GM19452 (cell line): ENCODE data around the gene SPON1.

Source experiments
- ATAC-seq: cut with Tn5 transposase; IDR thresholded peaks from one replicate; pipeline ENCODE4 v1.9.1; 2021; ENCODE audit not compliant: unreplicated experiment

The SPON1 gene

DNA sequence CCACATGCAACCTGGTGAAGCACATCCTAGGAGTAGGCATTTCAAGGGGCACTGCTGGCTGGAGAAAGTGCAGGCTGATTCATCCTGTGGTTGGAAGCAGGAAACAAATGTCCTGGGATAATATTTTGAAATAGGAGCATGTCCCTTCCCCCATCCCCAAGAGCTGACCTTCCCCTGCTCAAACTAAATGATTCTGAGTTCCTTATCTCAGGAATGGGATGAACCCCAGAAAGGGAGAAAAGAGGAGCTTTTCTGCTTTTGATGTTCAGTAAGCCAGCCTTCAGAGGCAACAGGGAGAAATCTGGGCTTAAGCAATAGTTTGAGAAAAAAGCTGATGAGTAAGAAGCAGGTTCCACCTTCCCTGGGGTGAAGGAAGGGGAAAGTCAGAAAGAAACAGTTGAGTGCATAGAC lies 19.5 kb upstream of the SPON1 start:
- no peak for ATAC-seq

DNA sequence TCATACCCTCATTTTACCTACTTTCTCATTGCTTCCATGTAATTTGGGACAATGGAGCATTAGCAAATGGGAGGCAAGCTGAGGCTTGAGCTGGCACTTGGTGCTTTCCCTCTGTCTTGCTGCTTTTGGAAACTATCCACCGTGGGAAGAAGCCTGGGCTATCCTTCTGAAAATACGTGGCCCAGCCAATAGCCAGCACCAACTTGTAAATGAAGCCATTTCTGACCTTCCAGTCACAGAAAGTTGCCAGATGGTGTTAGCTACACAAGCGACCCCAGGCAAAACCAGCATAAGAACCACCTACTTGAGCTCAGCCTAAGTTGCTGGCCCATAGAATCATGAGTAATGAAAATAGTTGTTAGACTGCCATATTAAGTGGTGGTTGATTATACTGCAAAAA lies 18.5 kb upstream of the SPON1 start:
- no peak for ATAC-seq

DNA sequence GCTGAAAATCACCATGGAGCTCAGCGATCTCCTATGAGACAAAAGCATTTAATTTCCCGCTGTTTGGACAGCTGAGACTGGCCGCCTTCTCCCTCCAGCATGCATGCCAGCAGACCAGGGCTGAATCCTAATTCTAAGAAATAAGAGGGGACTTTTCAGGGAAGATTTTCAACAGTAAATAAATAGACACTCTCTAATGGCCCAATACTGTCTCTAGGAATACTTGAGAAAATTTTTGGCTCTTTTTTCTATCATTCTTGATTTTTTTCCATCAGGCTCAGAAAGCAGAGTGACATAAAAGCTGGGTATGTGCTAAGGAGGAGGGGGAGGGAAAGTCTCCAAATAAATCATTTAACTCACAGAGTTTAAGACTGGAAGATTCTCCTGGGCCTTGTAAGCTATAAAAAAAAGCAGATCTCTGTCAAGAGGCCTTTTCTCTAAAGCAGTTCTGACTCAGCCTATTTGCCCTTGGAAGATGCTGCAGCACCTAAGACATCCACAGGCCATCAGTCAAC lies 17.6 kb upstream of the SPON1 start:
- ATAC-seq, result no peak

DNA sequence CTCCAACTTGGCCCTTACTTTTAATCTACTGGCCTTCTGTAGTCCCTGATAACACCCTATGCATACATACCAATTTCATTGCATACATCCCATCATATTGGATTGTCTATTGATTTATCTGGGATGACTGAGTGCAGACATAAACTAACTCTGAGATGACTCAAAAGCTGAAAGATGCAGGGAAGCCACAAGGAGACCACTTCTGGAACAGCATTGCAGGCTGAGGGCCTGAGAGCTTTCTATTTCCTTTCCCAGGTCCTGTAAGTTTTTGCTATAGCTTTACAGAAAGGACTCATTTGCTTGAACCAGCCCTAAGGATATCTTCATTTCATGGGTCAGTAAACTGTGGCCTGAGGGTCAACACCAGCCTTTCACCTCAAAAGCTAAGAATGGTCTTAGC lies 15.1 kb upstream of the SPON1 start:
- no peak for ATAC-seq

DNA sequence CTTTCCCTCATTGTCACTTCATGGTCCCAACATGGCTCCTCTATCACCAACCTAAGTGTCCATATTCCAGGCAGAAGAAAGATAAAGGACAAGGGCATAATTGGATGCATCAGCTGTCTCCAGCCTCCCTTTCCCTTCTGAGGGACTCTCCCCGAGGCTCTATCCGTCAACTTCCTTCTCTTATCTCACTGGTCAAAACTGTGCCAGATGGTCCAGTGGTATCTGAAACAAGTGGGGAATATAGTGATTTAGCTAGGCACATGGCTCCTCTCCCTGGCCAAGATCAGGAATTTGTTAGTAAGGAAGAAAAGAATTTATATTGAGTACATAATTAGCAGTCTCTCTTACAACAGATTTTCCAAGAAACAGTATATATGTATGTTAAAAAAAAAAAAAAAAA lies 12.6 kb upstream of the SPON1 start:
- no peak for ATAC-seq

DNA sequence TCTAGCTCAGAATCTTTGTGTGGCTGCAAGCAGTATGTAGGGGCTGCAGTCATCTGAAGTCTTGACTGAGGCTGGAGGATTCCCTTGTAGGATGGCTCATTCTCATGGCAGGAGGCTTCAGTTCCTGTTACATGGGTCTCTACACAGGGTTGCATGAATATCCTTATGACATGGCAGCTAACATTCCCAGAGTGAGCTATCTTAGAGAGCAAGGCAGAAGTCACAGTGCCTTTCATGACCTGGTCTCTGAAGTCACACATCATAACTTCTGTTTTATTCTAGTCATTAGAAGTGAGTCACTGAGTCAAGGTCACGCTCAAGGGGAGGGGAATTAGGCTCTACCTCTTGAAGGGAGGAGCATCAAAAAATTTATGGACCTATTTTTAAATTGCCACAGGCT lies 10.3 kb upstream of the SPON1 start:
- no peak for ATAC-seq

DNA sequence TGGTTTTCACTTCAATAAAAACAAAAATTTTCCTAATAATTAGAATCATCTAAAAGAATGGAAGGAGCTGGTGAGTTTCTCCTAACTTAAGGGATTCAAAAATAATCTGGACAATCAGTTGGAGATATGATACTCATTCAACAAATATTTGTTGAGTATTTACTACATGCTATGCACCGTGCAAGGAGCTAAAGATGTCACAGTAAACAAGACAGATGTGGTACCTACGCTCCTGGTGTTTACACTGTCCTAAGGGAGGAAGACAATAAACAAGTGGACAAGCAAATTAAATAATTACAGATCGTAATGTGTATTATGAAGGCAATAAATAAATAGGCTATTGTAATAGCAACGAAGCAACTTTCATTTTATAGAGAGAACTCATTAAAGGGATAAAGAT lies 9.9 kb upstream of the SPON1 start:
- ATAC-seq, result no peak

DNA sequence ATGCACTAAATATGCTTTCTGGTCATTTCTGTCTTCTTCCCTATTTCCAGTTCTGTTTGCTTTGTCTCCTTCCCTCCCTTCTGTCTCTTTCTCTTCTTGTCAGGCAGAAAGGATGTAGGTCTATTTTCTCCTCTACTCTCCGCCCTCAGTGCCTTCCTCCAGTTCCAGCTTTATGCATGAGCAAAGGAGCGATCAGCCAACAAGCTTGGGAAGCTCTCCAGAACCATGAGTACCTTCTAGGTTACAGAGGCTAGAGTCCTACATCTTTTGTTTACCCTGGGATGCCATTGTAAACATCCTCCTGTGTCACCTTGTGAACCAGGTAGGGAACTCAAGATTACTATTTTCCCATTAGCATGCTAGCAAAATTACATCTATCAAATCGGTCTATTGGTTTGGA lies 7.9 kb upstream of the SPON1 start:
- ATAC-seq, result no peak

DNA sequence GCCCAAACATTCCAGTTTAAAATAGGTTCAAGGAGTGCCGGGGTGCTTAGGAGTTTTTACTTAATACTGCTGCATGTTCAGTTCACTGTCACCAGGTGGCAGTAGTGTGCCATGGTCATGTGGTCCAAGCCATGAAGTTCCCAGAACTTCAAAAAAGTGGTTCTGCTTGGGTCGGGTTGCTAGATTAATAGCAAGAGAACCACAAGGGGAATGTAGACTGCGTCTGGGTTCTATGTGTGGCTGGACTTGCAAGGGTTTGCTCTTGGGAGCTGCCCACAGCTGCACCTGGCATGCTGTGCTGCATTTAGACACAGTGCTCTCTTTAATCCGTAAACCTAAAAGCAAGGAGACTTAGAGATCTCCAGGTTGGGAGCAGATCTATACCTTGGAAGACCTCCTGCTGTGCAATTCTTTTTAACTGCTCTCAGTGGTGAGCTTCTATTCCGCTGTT lies 6.5 kb upstream of the SPON1 start:
- no peak for ATAC-seq

DNA sequence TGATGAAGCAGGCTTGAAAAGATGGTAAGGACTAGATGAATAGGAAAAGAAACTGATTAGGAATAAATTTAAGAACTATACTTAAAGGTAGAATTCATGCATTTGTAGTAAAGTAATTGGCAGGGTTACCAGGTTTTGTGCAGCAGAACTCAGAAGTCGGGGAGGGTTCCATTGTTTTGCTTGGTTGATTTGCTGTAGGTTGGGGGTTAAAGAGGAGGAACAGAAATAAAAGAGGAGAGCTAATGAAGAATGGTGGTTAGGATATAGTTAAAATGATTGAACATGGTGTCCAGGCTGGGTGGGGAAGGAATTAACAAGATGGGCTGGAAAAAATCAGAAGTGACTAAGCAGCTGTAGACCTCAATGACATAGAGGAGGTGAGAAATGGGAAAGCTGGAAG lies 5.5 kb upstream of the SPON1 start:
- no peak for ATAC-seq

DNA sequence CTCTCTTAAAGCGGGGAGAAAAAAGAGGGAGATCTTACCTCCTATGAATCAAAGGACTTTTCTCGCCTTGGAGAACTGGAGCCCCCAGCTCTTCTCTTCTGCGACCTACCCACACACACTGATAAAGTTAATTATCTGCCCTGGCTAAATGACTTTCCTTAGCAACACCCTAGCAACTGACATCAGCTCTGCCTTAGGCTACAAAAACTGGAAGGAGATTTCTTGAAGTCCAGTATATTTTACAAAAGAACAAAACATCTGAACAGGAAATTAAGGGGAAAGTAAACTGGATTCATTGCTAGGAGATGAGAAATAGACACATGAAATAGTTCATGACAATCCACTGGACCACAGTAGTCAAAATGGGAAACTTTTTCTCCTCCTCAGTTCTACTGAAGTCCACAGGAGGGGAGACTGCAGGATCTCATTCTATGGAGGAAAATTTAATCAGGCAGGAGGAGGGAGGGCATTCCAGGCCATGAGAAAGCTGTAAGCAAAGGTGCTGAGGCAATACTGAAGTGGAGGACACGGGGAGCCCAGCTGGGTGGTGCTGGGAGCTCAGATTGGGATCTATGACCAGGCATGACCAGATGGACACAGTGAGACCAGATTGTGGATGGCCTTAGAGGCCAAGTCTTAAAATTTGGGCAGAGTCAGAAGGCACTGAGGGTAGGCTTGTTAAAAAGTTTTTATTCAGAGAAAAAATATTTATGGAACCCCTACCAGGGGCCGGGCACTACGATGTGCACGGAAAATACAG lies 3.7 kb upstream of the SPON1 start:
- ATAC-seq, result no peak

DNA sequence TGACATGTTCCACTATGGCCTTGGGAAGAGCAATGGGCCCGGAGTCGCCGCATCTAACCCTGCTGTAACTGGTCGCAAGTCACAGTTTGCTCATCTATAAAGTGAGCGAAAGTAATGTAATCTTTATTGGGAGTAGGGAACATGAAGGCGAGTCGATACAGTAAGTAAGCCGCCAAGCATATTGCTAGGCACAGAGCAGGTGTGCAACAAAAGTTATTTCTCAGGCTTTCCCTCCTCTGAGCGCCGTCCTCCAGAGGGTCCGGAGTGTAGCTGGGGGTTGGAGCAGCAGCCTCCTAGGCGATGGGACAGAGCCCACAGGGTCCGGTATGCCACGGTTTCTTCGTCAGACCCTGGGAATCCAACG lies 343 bp upstream of the SPON1 start:
- ATAC-seq, result no peak

DNA sequence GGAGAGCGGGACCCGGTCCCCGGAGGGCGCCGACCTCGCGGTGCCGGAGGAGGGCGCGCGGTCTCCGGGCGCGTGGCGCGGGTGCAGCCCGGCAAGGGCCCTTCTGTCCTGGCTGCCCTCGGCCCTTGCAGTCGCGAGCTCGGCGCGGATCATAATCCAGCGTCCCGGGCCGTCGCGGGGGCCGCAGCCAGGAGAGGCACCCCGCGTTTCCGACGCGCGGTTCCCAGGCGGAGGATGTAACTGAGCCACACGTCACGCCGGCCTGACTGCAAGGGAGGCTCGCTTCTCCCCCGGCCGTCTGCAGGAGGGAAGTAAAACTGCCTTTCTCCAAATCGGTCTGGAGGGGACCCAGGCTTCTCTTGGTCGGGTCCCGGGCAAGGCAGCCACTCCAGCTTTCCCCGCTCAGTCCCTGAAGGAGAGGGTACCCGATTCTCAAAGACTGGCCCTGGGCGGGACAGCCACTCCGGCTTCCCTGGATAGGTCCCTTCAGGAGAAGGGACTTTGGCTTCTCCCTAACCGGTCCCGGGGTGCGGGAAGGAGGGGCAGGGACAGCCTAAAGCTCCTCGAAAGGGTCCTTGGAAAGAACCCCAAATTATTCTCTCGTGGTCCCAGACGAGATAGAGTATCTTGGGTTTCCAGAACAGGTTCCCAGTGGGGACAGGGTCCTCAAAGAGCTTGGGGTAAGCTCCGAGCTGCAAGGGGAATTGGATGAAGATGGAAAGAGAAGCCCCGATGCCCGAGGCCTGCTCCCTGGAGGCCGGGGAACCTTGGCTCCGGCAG lies 836 bp downstream of the SPON1 start:
- ATAC-seq, result no peak

DNA sequence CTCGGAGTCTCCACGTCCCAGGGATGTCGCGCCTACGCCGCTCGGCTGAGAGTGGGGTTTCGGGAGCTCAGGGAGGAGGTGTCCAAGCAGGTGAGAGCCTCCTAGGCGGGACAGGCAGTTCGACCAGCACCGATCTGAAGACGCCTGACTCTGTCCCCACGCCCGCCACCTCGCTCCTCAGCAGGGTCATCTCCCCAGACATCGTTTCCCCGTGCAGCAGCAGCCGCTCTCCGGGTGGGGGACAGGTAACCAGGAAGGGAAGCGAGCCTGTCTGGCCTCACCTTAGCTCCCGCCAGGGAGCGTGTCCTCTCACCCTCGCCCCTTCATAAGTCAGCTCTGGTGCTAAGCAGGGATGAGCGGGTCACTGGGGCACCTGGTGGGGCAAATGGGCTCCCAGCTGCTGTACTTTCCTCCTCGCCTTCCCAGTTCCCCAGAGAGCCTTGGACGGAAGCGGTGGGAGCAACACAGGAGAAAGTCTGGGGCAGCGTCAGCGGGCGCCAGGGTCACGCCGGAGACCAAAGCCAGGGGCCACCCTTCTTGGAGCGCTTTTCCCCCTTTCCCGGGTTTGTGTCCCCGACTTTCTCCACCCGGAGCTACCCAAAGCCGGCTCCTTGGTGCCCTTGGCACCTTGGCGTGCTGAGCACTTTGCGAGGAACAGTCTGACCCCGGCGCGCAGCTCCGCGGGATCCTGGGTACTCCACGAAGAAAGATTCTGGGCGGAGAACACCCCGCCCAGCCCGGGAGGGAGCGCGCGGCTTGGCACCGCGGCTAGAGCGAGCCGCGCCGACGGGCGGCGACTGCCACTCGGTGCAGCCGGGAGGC lies 1.6 kb downstream of the SPON1 start:
- ATAC-seq, result no peak

DNA sequence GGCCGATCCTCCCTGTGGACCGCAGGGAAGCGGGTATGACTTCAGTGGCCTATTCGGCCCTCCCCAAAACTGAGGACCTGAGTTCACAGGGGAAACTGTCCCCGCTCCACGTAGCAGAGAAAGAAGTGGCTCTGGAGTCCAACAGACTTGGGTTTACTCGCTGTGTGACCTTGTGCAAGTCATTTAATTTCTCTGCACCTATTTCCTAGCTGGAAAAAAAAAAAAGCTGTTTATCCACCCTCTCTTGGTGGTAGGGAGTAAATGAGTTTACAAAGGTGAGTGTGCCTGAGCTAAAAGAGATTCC lies 2.2 kb downstream of the SPON1 start:
- no peak for ATAC-seq

DNA sequence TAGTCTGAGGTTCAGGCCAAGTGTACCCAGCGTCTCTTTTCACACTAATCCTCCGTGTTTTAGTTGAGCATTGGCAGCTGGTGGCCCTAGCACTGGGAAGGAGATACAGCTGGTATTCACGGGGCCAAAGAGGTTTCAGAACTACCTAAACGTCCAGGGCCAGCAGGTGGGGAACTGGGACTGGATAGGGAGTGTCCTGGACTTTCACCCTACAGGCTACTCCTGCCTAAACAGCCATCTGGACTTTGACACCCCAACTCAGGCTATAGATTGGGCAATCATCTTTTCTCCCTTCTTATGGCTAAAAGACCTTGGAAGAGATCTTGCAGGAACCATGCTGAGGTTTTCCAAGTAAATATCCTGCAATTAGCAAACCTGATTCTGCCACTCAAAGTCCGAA lies 2.8 kb downstream of the SPON1 start:
- no peak for ATAC-seq

DNA sequence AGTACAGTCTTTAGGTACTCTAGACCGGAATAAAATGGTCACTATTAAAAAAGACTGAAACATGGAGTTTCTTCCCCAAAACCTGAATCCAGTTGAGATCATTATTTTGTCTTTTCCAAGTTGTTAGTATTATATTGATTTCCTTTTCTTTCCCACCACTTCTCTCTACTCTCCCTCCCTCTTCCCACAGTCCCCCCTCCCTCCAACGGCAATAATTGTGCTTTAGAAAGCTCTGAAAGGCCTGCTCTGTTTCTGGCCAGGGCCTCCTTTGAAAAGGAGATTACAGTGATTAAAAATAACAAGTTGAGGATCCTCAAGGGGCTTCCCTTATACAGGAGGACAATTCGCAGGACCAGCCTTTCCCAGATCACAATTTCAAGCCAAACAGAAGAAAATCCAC lies 3.5 kb downstream of the SPON1 start:
- ATAC-seq, result no peak

DNA sequence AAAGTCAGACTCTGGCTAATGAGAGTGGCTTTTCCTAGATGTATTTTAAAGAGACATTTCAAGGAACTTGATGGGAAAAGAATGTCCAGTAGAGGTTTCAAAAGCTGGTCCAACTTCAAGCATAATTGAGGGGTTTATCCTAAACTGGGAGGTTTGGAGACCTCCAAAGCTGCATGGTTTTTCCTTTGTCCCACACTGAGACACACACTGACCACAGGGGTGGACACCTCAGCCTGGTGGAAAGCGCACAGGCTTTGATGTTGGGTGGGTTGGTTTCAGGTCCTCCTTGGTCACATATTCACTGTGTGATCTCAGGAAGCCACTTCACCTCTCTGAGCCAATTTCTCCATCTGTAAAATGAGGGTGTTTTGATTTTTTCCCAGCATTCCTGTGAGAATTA lies 4.0 kb downstream of the SPON1 start:
- no peak for ATAC-seq

DNA sequence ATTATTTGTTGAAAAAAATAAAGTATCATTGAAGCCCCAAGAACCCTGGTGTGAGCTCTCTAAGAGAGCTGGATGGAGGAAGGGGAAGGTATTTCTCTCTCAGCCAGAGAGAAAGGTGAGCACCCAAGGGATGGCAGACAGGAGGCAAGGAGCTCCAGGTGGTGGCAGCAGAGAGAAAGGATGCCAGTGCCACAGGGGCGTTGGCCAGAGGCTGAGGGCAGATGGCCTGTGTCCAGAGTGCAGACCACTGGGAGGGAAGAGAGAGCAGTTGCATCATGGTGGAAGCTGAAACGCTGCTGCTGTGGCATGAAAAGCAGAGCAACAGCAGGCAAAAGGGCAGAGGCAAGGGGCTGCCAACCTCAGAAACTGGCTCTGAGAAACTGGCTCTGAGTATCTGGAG lies 8.5 kb downstream of the SPON1 start:
- no peak for ATAC-seq

DNA sequence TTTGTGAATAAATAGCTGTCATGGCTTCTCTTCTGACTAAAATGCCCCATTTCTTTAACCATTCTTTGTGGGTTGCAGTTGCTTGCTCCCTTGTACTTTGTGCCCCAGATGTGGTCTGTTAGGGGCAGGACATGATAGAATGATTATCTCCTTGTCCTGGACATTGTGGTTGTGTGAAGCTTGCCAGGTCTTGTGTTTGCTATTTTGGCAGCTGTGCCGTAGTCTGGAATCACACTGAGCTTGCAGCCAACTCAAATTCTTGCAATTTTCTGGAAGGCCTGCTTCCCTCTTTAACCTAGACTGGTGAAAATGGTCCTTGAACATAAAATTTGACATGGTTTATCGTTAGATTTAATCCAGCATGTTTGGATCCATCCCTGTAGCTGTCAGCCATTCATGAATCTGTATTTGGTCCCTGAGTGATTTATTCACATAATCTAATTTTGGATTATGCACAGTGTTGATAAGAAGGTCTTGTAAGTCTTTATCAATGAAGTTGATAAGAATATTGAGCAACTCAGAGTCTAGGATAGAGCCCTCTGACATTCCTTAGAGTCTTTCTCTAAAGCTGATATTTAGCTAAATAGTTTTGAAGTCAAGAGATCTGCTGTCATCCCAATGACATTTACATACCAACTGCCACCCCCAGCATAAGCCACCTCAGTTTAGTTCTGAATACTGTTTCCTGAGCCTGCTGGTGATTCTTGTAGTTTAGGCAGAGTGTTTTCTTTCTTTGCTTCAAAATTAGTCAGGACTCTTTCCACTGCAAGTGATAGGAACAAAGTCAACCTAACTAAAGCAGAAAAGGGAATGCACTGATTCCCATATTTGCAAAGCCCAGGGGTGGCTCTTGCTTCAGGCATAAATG lies 9.8 kb downstream of the SPON1 start:
- ATAC-seq, result no peak

DNA sequence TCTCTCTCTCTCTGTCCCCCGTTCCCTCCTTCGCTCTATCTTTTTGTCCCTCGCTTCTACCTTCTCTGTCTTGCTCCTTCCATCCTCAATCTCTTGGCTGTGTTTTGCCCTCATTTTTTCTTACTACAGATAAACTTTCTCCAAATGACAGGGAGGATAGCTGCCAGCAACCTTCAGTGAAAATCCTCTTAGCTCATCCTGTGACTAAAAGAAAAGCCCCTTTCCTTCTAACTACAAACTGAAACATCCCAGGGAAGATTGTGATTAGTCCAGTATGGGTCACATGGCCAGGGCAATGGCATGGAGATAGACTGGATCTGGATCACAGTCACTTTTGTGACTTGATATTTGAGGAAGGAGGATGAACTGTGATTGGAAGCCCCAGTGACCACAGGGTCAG lies 10.4 kb downstream of the SPON1 start:
- no peak for ATAC-seq
